B cell (primary cell): ENCODE measurements around the gene RNF220. TPM values are rescaled to one million over a fixed set of nuclear protein-coding genes. Genes with fewer than 3 reads are reported as not detected.

Experiments
- ATAC-seq: fragments of 200-7000 bp; cut with Tn5 transposase; one replicate; pipeline ENCODE4 v1.10.0; 2021; ENCODE audit warnings: low read depth, mild to moderate bottlenecking, moderate number of reproducible peaks, moderate library complexity
- CTCF ChIA-PET: fragments of 350-600 bp; sonication (Branson Sonifier 250); formaldehyde crosslinking; loops from one replicate; lab custom pipeline; 2021; ENCODE audit warnings: antibody characterized with exemption, inconsistent platforms; lab: Charles Lee
- POLR2A ChIA-PET: fragments of 350-600 bp; sonication (Branson Sonifier 250); formaldehyde crosslinking; loops from one replicate; lab custom pipeline; 2021; ENCODE audit warnings: antibody characterized with exemption; lab: Charles Lee
- DNase-seq: peaks from one replicate; pipeline ENCODE4 v3.0.0; 2013
- H2AFZ ChIP-seq: 2 replicates; pipeline ENCODE4 v1.6.1; 2012; ENCODE audit warnings: mild to moderate bottlenecking, low read depth, low read length; ENCODE audit not compliant: insufficient read depth, poor library complexity, severe bottlenecking
- H3K27ac ChIP-seq, 2 donors: 1 replicate in 1 of 2; 2 replicates in 1 of 2; pipeline ENCODE4 v1.5.1; 2012 to 2013; ENCODE audit warnings: low read length in 2 of 2, mild to moderate bottlenecking in 2 of 2, moderate library complexity in 1 of 2
- H3K27me3 ChIP-seq, 4 experiments: fragments of 200-600 bp in 1 of 4; sonication (generic) in 1 of 4; replicated peaks in 1 of 4; 1 replicate in 2 of 4; 2 replicates in 2 of 4; pipeline versions ENCODE4 v1.6.1 to v1.7.0; 2013 to 2016; ENCODE audit warnings: low read length in 3 of 4, mild to moderate bottlenecking in 2 of 4, mixed read lengths in 1 of 4, moderate library complexity in 1 of 4; ENCODE audit not compliant: insufficient read depth in 4 of 4, control insufficient read depth in 3 of 4; ENCODE audit errors: control extremely low read depth in 1 of 4
- H3K36me3 ChIP-seq, 2 experiments: replicated peaks in 1 of 2; 1 replicate in 1 of 2; 2 replicates in 1 of 2; pipeline versions ENCODE4 v1.6.1 to v1.7.1; 2013; ENCODE audit warnings: low read length in 1 of 2; ENCODE audit not compliant: insufficient read depth in 2 of 2, control insufficient read depth in 1 of 2; ENCODE audit errors: control extremely low read depth in 1 of 2, extremely low read depth in 1 of 2
- H3K4me1 ChIP-seq, 2 donors: fragments of 200-600 bp in 1 of 2; sonication (generic) in 1 of 2; 1 replicate in 1 of 2; 2 replicates in 1 of 2; pipeline versions ENCODE4 v1.5.1 to v1.6.1; 2013 to 2017; ENCODE audit warnings: low read length in 2 of 2; ENCODE audit not compliant: control insufficient read depth in 2 of 2, insufficient read depth in 2 of 2
- H3K4me2 ChIP-seq: replicated peaks from 2 replicates; pipeline ENCODE3; 2012; ENCODE audit warnings: mild to moderate bottlenecking, low read depth, low read length; ENCODE audit not compliant: poor library complexity, severe bottlenecking
- H3K4me3 ChIP-seq, 5 experiments: fragments of 200-600 bp in 1 of 5; sonication (generic) in 1 of 5; 1 replicate in 3 of 5; 2 replicates in 2 of 5; pipeline versions ENCODE4 v1.5.1 to v1.7.0; 2011 to 2016; ENCODE audit warnings: low read length in 4 of 5, mild to moderate bottlenecking in 4 of 5, low read depth in 2 of 5, control low read depth in 1 of 5, moderate library complexity in 1 of 5; ENCODE audit not compliant: insufficient read depth in 1 of 5; ENCODE audit errors: control extremely low read depth in 1 of 5, extremely low read depth in 1 of 5
- H3K79me2 ChIP-seq: fragments of 200-600 bp; sonication (generic); one replicate; pipeline ENCODE4 v1.6.0; 2016; ENCODE audit warnings: low read length; ENCODE audit not compliant: control insufficient read depth, insufficient read depth
- H3K9ac ChIP-seq: fragments of 200-600 bp; sonication (generic); 2 replicates; pipeline ENCODE4 v1.6.1; 2017; ENCODE audit warnings: mild to moderate bottlenecking, low read length, moderate library complexity
- H3K9me3 ChIP-seq, 3 donors: one replicate each; pipeline versions ENCODE4 v1.6.1 to v1.7.1; 2013; ENCODE audit warnings: low read length in 2 of 3; ENCODE audit not compliant: control insufficient read depth in 2 of 3, insufficient read depth in 1 of 3; ENCODE audit errors: control extremely low read depth in 1 of 3
- H4K20me1 ChIP-seq: 2 replicates; pipeline ENCODE4 v1.6.0; 2012; ENCODE audit warnings: mild to moderate bottlenecking, low read length; ENCODE audit not compliant: insufficient read depth, control insufficient read depth, poor library complexity, severe bottlenecking
- H3K27ac Mint-ChIP-seq: one replicate; pipeline ENCODE4 v1.8.0; 2021; ENCODE audit warnings: mixed read lengths
- H3K27me3 Mint-ChIP-seq: one replicate; pipeline ENCODE4 v1.8.0; 2021; ENCODE audit warnings: mixed read lengths
- H3K4me1 Mint-ChIP-seq: one replicate; pipeline ENCODE4 v1.8.0; 2021; ENCODE audit warnings: mixed read lengths
- H3K4me3 Mint-ChIP-seq: one replicate; pipeline ENCODE4 v1.8.0; 2021; ENCODE audit warnings: mixed read lengths
- H3K9me3 Mint-ChIP-seq: one replicate; pipeline ENCODE4 v1.8.0; 2022; ENCODE audit warnings: mixed read lengths; ENCODE audit not compliant: insufficient read depth
- EZH2 ChIP-seq: IDR thresholded peaks from 2 replicates; pipeline ENCODE4 v1.6.1; 2012; ENCODE audit warnings: borderline replicate concordance, low read depth, mild to moderate bottlenecking, moderate library complexity, low read length; ENCODE audit not compliant: insufficient read depth, poor library complexity, severe bottlenecking
- WGBS: methylation state at CpG from one replicate; pipeline ENCODE4 v1.1.5; 2013; ENCODE audit warnings: missing lambda C conversion rate; ENCODE audit not compliant: insufficient coverage; 5-methylcytosine and 5-hydroxymethylcytosine counted together
- intact Hi-C: fragments of 100-400 bp; cut with micrococcal nuclease; formaldehyde crosslinking; loops from one replicate; pipeline ENCODE4 v1.10.0; 2022
- polyA plus RNA-seq: library from polyadenylated mRNA; depleted of rRNA; stranded (reverse); fragments of >200 nt; gene quantifications from 2 replicates; pipeline ENCODE4 v1.2.3, GENCODE V29; 2012
- total RNA-seq, 2 donors: library from RNA; stranded (reverse); fragments of 120-200 nt in 1 of 2; gene quantifications; 1 replicate in 1 of 2; 2 replicates in 1 of 2; pipeline versions ENCODE4 v1.2.3 to v1.2.4, GENCODE V29; 2013 to 2022
- TF ChIP-seq, protein P1 (sequence below): fragments of 200-600 bp; IDR thresholded peaks from one replicate; pipeline ENCODE4 v1.8.0; 2022; ENCODE audit warnings: antibody characterized with exemption, mild to moderate bottlenecking

The RNF220 gene
- total and polyA plus RNA-seq, 2 donors (not counting 1 experiment from before 2014, with no cell fraction given), result 115 to 141 TPM

DNA sequence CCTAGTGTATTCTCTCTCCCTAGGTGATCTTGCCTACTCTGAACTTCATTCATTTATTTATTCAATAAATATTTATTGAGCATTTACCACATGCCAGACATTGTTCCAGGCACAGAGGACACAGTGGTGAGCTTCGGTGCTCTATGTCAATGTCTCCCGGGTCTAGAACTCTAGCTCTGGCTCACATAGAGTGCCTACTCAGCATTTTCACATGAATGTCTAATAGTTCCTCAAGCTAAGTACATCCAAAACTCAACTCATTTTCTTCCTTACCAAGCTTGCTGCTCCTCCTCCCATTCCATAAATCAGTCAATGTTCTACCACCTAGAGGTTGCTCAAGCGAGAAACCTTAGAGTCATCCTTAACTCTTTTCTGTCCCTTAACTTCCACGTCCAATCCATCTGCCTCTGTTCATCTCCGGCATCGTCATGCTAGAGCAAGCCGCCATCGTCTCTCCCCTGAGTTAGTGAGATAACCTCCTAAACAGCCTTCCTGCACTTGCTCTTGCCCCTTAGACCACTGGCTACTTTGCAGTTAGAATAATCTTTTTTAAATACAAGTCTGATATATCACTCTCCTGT lies 201.7 kb downstream of the RNF220 start:
- no peak for ATAC-seq
- WGBS, result 93% methylated on average over 8 of the region's 8 CpGs
- Histone ChIP-seq H3K27ac (no peak overlapping the region), H3K36me3 (no peaks in the 10 kb centered on the region), H3K4me1 (no peaks in the 10 kb centered on the region), H2AFZ (no peak overlapping the region), H3K9me3 (no peaks in the 10 kb centered on the region), H3K4me2 (no peak overlapping the region), H4K20me1 (no peaks in the 10 kb centered on the region), H3K9ac (no peak overlapping the region), H3K4me3 (no peak overlapping the region), H3K79me2 (no peaks in the 10 kb centered on the region), H3K27me3 (no peaks in the 10 kb centered on the region)
- H3K4me3 Mint-ChIP-seq, result no peak overlapping the region
- POLR2A ChIA-PET, result no interaction called here
- no peaks in the 10 kb centered on the region for H3K4me1 Mint-ChIP-seq
- no peak for DNase-seq
- H3K27me3 Mint-ChIP-seq, result peaks cover 11% of the 10 kb centered on the region
- no peaks in the 10 kb centered on the region for H3K9me3 Mint-ChIP-seq
- no peak overlapping the region for H3K27ac Mint-ChIP-seq
- intact Hi-C loops, result no loop called here
- CTCF ChIA-PET, result interaction anchor here (6.1 kb wide), 1 partner anchor 45 kb away, joined by 65 read pairs; no protein-coding TSS in a partner anchor
- TF ChIP-seq, protein P1, sequence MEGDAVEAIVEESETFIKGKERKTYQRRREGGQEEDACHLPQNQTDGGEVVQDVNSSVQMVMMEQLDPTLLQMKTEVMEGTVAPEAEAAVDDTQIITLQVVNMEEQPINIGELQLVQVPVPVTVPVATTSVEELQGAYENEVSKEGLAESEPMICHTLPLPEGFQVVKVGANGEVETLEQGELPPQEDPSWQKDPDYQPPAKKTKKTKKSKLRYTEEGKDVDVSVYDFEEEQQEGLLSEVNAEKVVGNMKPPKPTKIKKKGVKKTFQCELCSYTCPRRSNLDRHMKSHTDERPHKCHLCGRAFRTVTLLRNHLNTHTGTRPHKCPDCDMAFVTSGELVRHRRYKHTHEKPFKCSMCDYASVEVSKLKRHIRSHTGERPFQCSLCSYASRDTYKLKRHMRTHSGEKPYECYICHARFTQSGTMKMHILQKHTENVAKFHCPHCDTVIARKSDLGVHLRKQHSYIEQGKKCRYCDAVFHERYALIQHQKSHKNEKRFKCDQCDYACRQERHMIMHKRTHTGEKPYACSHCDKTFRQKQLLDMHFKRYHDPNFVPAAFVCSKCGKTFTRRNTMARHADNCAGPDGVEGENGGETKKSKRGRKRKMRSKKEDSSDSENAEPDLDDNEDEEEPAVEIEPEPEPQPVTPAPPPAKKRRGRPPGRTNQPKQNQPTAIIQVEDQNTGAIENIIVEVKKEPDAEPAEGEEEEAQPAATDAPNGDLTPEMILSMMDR, result no peak
- no peak for TF ChIP-seq EZH2

DNA sequence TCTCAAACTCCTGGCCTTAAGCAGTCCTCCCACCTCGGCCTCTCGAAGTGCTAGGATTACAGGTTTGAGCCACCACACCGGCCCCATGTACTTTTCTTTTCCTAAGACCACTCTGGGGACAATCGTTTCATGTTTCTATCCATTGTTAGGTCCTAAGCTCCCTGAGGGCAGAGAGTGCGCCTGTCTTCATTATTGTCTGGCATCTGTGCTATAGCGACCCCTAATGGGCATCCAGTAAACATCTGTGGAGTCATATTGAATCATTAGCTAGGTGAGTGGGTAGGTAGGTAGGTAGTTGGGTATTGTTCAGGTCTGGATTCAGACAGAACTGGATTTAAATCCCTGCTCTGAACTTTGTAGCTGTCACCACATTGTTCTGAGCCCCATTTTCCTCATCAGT lies 203.1 kb downstream of the RNF220 start:
- WGBS, result 86% methylated on average over 3 of the region's 6 CpGs
- no peak overlapping the region for H3K9ac ChIP-seq
- no peaks in the 10 kb centered on the region for H3K4me1 ChIP-seq
- no peak overlapping the region for H3K4me2 ChIP-seq
- Mint-ChIP-seq H3K9me3 (no peaks in the 10 kb centered on the region), H3K27ac (no peak overlapping the region), H3K4me3 (no peak overlapping the region), H3K4me1 (no peaks in the 10 kb centered on the region), H3K27me3 (peaks cover 11% of the 10 kb centered on the region)
- no peak for ATAC-seq
- H3K36me3 ChIP-seq, result no peaks in the 10 kb centered on the region
- no peaks in the 10 kb centered on the region for H3K9me3 ChIP-seq
- intact Hi-C loops, result no loop called here
- POLR2A ChIA-PET, result interaction anchor here (0.7 kb wide), 1 partner anchor 44 kb away, joined by 3 read pairs; no protein-coding TSS in a partner anchor
- H4K20me1 ChIP-seq, result no peaks in the 10 kb centered on the region
- H2AFZ ChIP-seq, result no peak overlapping the region
- no peaks in the 10 kb centered on the region for H3K79me2 ChIP-seq
- TF ChIP-seq, protein P1, result no peak
- no peak for TF ChIP-seq EZH2
- CTCF ChIA-PET, result interaction anchor here (0.9 to 6.1 kb wide), 5 partner anchors 9 to 43 kb away, joined by 3 to 65 read pairs (median 3); no protein-coding TSS in a partner anchor
- no peak overlapping the region for H3K27ac ChIP-seq
- no peak overlapping the region for H3K4me3 ChIP-seq
- no peak for DNase-seq
- H3K27me3 ChIP-seq, result no peaks in the 10 kb centered on the region
